ENCODE measurements around the gene AP2S1. TPM values are rescaled to one million over a fixed set of nuclear protein-coding genes. Genes with fewer than 3 reads are reported as not detected.

The AP2S1 gene
- total and polyA plus RNA-seq, 2 of the 4 experiments (the other 2 are of a cell fraction): 144 to 274 TPM

DNA sequence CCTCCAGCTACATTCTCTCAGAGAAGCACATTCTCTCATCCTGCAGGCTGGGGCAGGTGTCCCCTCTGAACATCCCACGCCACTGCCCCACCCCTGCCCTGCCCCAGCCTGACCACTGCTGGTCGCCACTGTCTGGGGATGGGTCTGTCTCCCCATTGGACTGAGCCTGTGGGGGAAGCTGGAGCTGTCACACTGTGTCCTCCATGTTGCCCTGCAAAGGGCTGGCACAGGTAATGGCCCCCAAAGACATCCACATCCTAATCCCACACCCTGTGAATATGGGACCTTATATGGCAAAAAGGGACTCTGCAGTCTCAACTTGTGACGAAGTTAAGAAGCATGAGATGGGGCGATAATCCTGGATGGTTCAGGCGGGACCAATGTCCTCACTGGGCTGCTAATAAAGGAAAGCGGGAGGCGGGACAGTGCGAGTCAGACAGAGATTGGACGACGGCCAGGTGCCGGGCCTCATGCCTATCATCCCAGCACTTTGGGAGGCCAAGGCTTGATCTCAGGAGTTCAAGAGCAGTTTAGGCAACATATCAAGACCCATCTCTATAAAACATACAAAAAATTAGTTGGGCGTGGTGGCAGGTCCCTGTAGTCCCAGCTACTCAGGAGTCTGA, 9.1 kb downstream of the AP2S1 start:
- Histone ChIP-seq H3K23ac (ENCODE audit: low read depth, low read length) (peak overlapping the region; percentile 4; the same call in 1 of the 2 replicates), H3K4me3 (ENCODE audit: insufficient read depth, low read depth, low read length) (no peak overlapping the region), H4K20me1 (ENCODE audit: insufficient read depth, low read length) (peaks cover 30% of the 10 kb centered on the region), H2AFZ (replicated peaks; ENCODE audit: low read length, poor library complexity) (peak overlapping the region; percentile 0), H4K91ac (ENCODE audit: insufficient read depth, low read depth, low read length) (peak overlapping the region; percentile 77), H3K9ac (ENCODE audit: low read depth, low read length) (no peak overlapping the region), H3K79me1 (ENCODE audit: low read depth in 1 of 2, low read length in 2 of 2) (peaks cover 14 to 64% of the 10 kb centered on the region in 2 experiments), H2BK120ac (ENCODE audit: low read depth, low read length) (peak overlapping the region; percentile 44; the same call in 1 of the 2 replicates), H3K14ac (replicated peaks; ENCODE audit: low read depth, low read length) (peak overlapping the region; percentile 10), H4K8ac (ENCODE audit: low read depth in 2 of 2, low read length in 2 of 2) (peak overlapping the region; percentile 14 to 80; a peak in 3 of 4 replicates), H2BK15ac (ENCODE audit: low read depth, low read length) (no peak overlapping the region), H3K4me2 (ENCODE audit: low read depth, low read length) (no peak overlapping the region), H3K18ac (ENCODE audit: low read depth, low read length) (no peak overlapping the region), H2BK5ac (ENCODE audit: low read depth, low read length, poor library complexity, severe bottlenecking) (peak overlapping the region; percentile 61), H2AK5ac (ENCODE audit: low read depth, low read length) (peak overlapping the region; percentile 76), H3K9me1 (ENCODE audit: insufficient read depth, low read length) (0 out of 2 replicates have a peak, but pooled peaks cover 3% of the 10 kb centered on the region), H3K27me3 (ENCODE audit: control insufficient read depth, insufficient read depth, low read length) (no peaks in the 10 kb centered on the region), H3K36me3 (ENCODE audit: control insufficient read depth, insufficient read depth, low read length) (peaks cover 40% of the 10 kb centered on the region), H2BK20ac (ENCODE audit: low read depth, low read length) (no peak overlapping the region), H3K27ac (ENCODE audit: insufficient read depth, low read length) (peak overlapping the region; percentile 53), H3K56ac (ENCODE audit: extremely low read depth, insufficient read depth, low read length) (no peak overlapping the region), H4K5ac (ENCODE audit: low read depth, low read length) (no peak overlapping the region), H3K4me1 (ENCODE audit: control insufficient read depth, insufficient read depth, low read length) (peaks cover 7% of the 10 kb centered on the region), H3K9me3 (ENCODE audit: control insufficient read depth, insufficient read depth, low read length) (no peaks in the 10 kb centered on the region), H3K4ac (ENCODE audit: low read depth, low read length) (peak overlapping the region; percentile 56), H2AK9ac (replicated peaks; ENCODE audit: low read depth, low read length, poor library complexity) (peak overlapping the region; percentile 78)
- BruUV-seq (replicated peaks): no TSS peak
- peak; percentile 52 for DNase-seq
- intact Hi-C loops (cut with micrococcal nuclease): no loop called here
- in situ Hi-C loops (cut with MboI; ENCODE audit: low sequenced_read_pairs): loop anchor here (5.0 to 10.0 kb wide), 2 partner anchors 57 to 84 kb away; partner anchors contain the start of gene SLC1A5
- TF ChIP-seq MXI1 (IDR thresholded peaks at IDR 0.05; ENCODE audit: borderline replicate concordance, low read depth, low read length): no peak
- no peak for TF ChIP-seq RCOR1 (IDR thresholded peaks at IDR 0.05; ENCODE audit: insufficient replicate concordance, low read length)
- no peak for TF ChIP-seq NFE2L2 (IDR thresholded peaks at IDR 0.05; ENCODE audit: low read depth, low read length)
- TF ChIP-seq, protein P1, sequence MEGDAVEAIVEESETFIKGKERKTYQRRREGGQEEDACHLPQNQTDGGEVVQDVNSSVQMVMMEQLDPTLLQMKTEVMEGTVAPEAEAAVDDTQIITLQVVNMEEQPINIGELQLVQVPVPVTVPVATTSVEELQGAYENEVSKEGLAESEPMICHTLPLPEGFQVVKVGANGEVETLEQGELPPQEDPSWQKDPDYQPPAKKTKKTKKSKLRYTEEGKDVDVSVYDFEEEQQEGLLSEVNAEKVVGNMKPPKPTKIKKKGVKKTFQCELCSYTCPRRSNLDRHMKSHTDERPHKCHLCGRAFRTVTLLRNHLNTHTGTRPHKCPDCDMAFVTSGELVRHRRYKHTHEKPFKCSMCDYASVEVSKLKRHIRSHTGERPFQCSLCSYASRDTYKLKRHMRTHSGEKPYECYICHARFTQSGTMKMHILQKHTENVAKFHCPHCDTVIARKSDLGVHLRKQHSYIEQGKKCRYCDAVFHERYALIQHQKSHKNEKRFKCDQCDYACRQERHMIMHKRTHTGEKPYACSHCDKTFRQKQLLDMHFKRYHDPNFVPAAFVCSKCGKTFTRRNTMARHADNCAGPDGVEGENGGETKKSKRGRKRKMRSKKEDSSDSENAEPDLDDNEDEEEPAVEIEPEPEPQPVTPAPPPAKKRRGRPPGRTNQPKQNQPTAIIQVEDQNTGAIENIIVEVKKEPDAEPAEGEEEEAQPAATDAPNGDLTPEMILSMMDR (conservative IDR thresholded peaks at IDR 0.05; ENCODE audit: low read depth, low read length): no peak
- TF ChIP-seq, protein P2, sequence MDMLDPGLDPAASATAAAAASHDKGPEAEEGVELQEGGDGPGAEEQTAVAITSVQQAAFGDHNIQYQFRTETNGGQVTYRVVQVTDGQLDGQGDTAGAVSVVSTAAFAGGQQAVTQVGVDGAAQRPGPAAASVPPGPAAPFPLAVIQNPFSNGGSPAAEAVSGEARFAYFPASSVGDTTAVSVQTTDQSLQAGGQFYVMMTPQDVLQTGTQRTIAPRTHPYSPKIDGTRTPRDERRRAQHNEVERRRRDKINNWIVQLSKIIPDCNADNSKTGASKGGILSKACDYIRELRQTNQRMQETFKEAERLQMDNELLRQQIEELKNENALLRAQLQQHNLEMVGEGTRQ (IDR thresholded peaks at IDR 0.05; ENCODE audit: low read depth, low read length): no peak
- TF ChIP-seq CEBPB (IDR thresholded peaks at IDR 0.05; ENCODE audit: low read depth, low read length): no peak
- no peak for TF ChIP-seq BHLHE40 (IDR thresholded peaks at IDR 0.05; ENCODE audit: low read depth, low read length)
- no peak for TF ChIP-seq POLR2A (IDR thresholded peaks at IDR 0.05; ENCODE audit: low read depth, low read length)
- no peak for TF ChIP-seq FOS (IDR thresholded peaks at IDR 0.05; ENCODE audit: low read depth, low read length)
- TF ChIP-seq SMC3 (IDR thresholded peaks at IDR 0.05; ENCODE audit: low read depth, low read length): no peak
- no peak for TF ChIP-seq RAD21 (IDR thresholded peaks at IDR 0.05; ENCODE audit: low read length)
- TF ChIP-seq MAFK (IDR thresholded peaks at IDR 0.05; ENCODE audit: low read depth, low read length): no peak
- TF ChIP-seq CHD1 (IDR thresholded peaks at IDR 0.05; ENCODE audit: low read depth, low read length): no peak
- TF ChIP-seq RFX5 (IDR thresholded peaks at IDR 0.05; ENCODE audit: low read depth, low read length): no peak
- ChIA-PET POLR2A (ENCODE audit: unreplicated experiment) (interaction anchor here (0.7 kb wide), 1 partner anchor 57 kb away, joined by 3 read pairs; no protein-coding TSS in a partner anchor), CTCF (interaction anchor here (0.6 to 2.4 kb wide), 4 partner anchors 84 to 93 kb away, joined by 3 to 16 read pairs (median 4); no protein-coding TSS in a partner anchor)
- 86% methylated on average over 1 of the region's 12 CpGs; no CpG with 5 or more reads in 1 of the 2 experiments for WGBS, 2 experiments (ENCODE audit: extremely low coverage in 2 of 2, insufficient read length in 1 of 2)
- ATAC-seq (ENCODE audit: low read depth): peak; percentile 69
- dilution Hi-C loops (cut with HindIII; ENCODE audit: low sequenced_read_pairs, unreplicated experiment): no loop called here

All from IMR-90 (cell line).